ENCODE data around the gene TGFBR1. TPM values are rescaled to one million over a fixed set of nuclear protein-coding genes. Genes with fewer than 3 reads are reported as not detected.

The TGFBR1 gene
- total RNA-seq, 1 donor from 2014 or later = 78.8 TPM

DNA sequence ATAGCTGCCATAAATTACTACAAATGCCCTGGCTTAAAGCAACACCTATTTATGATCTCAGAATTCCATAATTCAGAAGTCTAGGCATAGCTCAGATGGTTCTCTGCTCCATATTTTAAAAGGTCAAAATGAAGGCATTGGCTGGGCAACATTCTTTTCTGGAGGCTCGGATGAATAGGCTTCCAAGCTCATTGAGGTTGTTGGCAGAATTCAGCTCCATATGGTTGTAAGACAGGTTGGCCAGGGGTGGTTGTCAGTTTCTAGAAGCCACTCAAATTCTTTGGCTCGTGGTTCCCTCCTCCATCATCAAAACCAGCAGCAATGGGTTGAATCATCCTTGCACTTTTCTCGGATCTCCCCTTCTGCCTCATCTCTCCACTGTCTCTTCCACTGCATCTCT is 49.4 kb downstream of the TGFBR1 start:
- Histone ChIP-seq H3K4me1 (no peaks in the 10 kb centered on the region), H3K9me3 (no peaks in the 10 kb centered on the region), H3K36me3 (peaks cover 18% of the 10 kb centered on the region), H3K27ac (no peak overlapping the region), H3K27me3 (ENCODE audit: low read depth) (no peaks in the 10 kb centered on the region), H3K4me3 (no peak overlapping the region)
- no peak for DNase-seq
- ATAC-seq = no peak
- intact Hi-C loops (cut with DNase I) = no loop called here
- TF ChIP-seq, protein P1, sequence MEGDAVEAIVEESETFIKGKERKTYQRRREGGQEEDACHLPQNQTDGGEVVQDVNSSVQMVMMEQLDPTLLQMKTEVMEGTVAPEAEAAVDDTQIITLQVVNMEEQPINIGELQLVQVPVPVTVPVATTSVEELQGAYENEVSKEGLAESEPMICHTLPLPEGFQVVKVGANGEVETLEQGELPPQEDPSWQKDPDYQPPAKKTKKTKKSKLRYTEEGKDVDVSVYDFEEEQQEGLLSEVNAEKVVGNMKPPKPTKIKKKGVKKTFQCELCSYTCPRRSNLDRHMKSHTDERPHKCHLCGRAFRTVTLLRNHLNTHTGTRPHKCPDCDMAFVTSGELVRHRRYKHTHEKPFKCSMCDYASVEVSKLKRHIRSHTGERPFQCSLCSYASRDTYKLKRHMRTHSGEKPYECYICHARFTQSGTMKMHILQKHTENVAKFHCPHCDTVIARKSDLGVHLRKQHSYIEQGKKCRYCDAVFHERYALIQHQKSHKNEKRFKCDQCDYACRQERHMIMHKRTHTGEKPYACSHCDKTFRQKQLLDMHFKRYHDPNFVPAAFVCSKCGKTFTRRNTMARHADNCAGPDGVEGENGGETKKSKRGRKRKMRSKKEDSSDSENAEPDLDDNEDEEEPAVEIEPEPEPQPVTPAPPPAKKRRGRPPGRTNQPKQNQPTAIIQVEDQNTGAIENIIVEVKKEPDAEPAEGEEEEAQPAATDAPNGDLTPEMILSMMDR (IDR thresholded peaks at IDR 0.05) = no peak

DNA sequence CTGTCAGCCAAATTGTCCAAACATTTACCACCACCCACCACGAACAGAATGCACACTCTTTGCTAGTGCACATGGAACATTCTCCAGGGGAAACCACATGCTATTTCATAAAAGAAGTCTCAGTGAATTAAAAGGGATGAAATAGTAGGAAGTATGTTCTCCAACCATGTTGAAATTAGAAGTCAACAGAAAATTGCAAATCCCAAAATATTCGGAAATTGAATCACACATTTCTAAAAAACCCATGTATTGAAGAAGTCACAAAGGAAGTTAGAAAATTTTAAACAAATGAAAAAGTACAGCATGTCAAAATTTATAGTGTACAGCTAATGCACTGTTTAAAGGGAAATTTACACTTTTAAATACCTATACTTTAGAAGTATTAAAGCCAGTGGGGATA is 50.8 kb downstream of the TGFBR1 start:
- H3K4me3 ChIP-seq = no peak overlapping the region
- no peaks in the 10 kb centered on the region for H3K27me3 ChIP-seq (ENCODE audit: low read depth)
- ATAC-seq = no peak
- intact Hi-C loops (cut with DNase I) = no loop called here
- no peak for DNase-seq
- no peak overlapping the region for H3K27ac ChIP-seq
- TF ChIP-seq, protein P1 (IDR thresholded peaks at IDR 0.05) = no peak
- no peaks in the 10 kb centered on the region for H3K9me3 ChIP-seq
- H3K36me3 ChIP-seq = peaks cover 8% of the 10 kb centered on the region
- no peaks in the 10 kb centered on the region for H3K4me1 ChIP-seq

DNA sequence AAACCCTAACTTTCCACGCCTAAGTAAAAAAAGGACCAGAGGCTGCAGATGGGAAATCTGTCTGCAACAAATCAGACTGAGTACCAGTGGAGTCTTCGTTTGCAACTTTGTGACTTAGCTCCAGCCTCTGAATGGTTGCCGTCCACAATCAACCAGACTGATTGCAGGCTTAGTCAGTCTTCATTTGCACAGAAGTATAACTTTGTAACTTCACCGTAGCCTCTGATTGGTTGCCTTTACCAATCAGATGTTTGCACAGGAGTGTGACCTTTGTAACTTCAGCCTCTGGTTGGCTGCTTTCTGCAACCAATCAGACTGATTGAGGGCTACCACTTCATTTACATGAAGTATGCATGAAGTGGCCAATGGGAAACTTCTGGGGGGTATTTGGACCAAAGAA is 53.7 kb downstream of the TGFBR1 start:
- DNase-seq (no peak), ATAC-seq (no peak)
- no peaks in the 10 kb centered on the region for H3K4me1 ChIP-seq
- no peaks in the 10 kb centered on the region for H3K9me3 ChIP-seq
- intact Hi-C loops (cut with DNase I) = no loop called here
- TF ChIP-seq, protein P1 (IDR thresholded peaks at IDR 0.05) = no peak
- no peak overlapping the region for H3K4me3 ChIP-seq
- H3K27me3 ChIP-seq (ENCODE audit: low read depth) = no peaks in the 10 kb centered on the region
- no peaks in the 10 kb centered on the region for H3K36me3 ChIP-seq
- no peak overlapping the region for H3K27ac ChIP-seq

DNA sequence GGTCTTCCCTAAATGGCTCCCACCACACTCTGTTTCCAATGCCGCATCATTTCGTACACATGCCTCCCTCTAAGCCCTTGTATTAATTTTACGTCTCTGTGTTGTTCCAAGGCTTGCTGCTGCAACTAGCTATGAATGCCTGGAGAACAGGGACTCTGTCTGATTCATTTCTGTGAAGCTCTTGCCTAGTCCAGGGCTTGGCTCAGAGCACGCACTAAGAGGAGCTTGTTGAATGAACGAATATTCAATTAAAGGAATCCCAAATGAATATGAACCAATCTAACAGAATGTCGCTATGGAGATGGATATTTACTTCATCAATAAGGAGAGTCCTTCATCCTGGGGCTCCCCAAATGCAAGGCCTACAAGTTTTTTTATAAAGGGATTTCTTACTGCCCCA is 55.3 kb downstream of the TGFBR1 start:
- Histone ChIP-seq H3K4me3 (no peak overlapping the region), H3K36me3 (no peaks in the 10 kb centered on the region), H3K27ac (no peak overlapping the region), H3K9me3 (no peaks in the 10 kb centered on the region), H3K27me3 (ENCODE audit: low read depth) (no peaks in the 10 kb centered on the region), H3K4me1 (no peaks in the 10 kb centered on the region)
- intact Hi-C loops (cut with DNase I) = no loop called here
- ATAC-seq = no peak
- TF ChIP-seq, protein P1 (IDR thresholded peaks at IDR 0.05) = no peak
- DNase-seq = no peak

DNA sequence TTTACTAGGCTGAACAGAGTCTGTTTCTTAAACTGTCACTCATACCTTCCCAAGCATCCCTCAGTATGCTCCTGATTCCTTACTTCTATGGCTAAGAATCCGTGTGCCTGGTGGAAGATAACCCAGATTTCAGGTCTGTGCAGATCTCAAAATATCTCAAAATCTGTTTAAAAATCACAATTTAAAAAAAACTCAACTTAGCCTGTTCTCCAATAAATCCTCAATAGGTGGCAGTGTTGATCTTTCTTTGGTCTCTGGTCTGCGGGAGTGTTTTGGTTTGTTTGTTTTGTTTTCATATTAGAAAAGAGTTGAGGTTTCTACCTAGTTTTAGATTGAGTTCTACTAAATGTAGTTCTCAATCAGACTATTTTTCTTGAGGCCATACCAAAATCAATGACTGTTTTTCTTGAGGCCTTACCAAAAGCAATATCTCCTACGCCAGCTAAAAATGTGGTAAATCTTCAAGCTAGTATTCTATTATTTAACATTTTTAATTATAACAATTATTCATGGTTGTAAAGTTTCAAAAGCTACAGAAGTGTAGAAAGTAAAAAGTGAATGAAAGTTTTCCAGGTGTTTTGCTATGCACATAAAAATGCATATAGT is 57.9 kb downstream of the TGFBR1 start:
- DNase-seq = no peak
- Histone ChIP-seq H3K27ac (no peak overlapping the region), H3K36me3 (no peaks in the 10 kb centered on the region), H3K4me1 (no peaks in the 10 kb centered on the region), H3K9me3 (no peaks in the 10 kb centered on the region), H3K27me3 (ENCODE audit: low read depth) (no peaks in the 10 kb centered on the region), H3K4me3 (no peak overlapping the region)
- intact Hi-C loops (cut with DNase I) = no loop called here
- ATAC-seq = no peak
- TF ChIP-seq, protein P1 (IDR thresholded peaks at IDR 0.05) = peak; percentile 47
